Measurements from ENCODE around the gene C19orf12. TPM values are rescaled to one million over a fixed set of nuclear protein-coding genes. Genes with fewer than 3 reads are reported as not detected.
A peak's percentile ranks its signal among the peaks of the same experiment; 100 is the strongest.

Gene C19orf12
- 21.8 and 33.9 TPM in 2 replicates for polyA plus RNA-seq (2011; rRNA removed)
- 9.7 and 12.2 TPM in 2 replicates for polyA minus RNA-seq (2011; rRNA and poly(A)+ RNA removed)

GRCh38 chr19:29714953-29715700, at the start of gene C19orf12:
TSS of gene C19orf12 (minus strand) at chr19:29715261. CDS start at chr19:29708413, 6,848 bp downstream.
- CTCF ChIA-PET, result interaction anchor here (0.6 to 7.9 kb wide), 9 partner anchors 13 to 107 kb away, joined by 3 to 250 read pairs (median 5); partner anchors contain the start of gene POP4
- DNase-seq (ENCODE audit: low read depth), result no peak
- H3K27me3 ChIP-seq (ENCODE audit: control insufficient read depth, insufficient read depth, low read length), result no peaks in the 10 kb centered on the region
- peaks cover 1% of the 10 kb centered on the region; the same call in 1 of the 2 replicates for H3K36me3 ChIP-seq (ENCODE audit: control insufficient read depth, insufficient read depth, low read length)
- POLR2A ChIA-PET, result no interaction called here
- H3K4me3 ChIP-seq (ENCODE audit: low read depth, low read length), result peak within 1 kb of the TSS; percentile 89
- no peak for TF ChIP-seq CTCF (IDR thresholded peaks at IDR 0.05; ENCODE audit: insufficient read depth, low read depth, low read length)

- H3K4me3 ChIP-seq (ENCODE audit: low read depth, low read length), result no peak overlapping the region
- TF ChIP-seq CTCF (IDR thresholded peaks at IDR 0.05; ENCODE audit: insufficient read depth, low read depth, low read length), result no peak
These were observed 49.3 kb upstream of the C19orf12 start for GRCh38 chr19:29764361-29764760.

GRCh38 chr19:29763196-29763595, 48.1 kb upstream of the C19orf12 start:
- no peak for TF ChIP-seq CTCF (IDR thresholded peaks at IDR 0.05; ENCODE audit: insufficient read depth, low read depth, low read length)
- Histone ChIP-seq H3K4me3 (ENCODE audit: low read depth, low read length) (no peak overlapping the region), H3K27me3 (ENCODE audit: control insufficient read depth, insufficient read depth, low read length) (no peaks in the 10 kb centered on the region; the same call in 1 of the 2 replicates), H3K36me3 (ENCODE audit: control insufficient read depth, insufficient read depth, low read length) (no peaks in the 10 kb centered on the region)
- POLR2A ChIA-PET, result no interaction called here
- no peak for DNase-seq (ENCODE audit: low read depth)
- CTCF ChIA-PET, result interaction anchor here (0.7 to 5.0 kb wide), 5 partner anchors 9 to 898 kb away, joined by 3 to 48 read pairs (median 4); no protein-coding TSS in a partner anchor

More at GRCh38 chr19:29764361-29764760, 49.3 kb upstream of the C19orf12 start:
- no peak for DNase-seq (ENCODE audit: low read depth)
- POLR2A ChIA-PET, result no interaction called here
- CTCF ChIA-PET, result no interaction called here
- Histone ChIP-seq H3K36me3 (ENCODE audit: control insufficient read depth, insufficient read depth, low read length) (no peaks in the 10 kb centered on the region), H3K27me3 (ENCODE audit: control insufficient read depth, insufficient read depth, low read length) (no peaks in the 10 kb centered on the region; the same call in 1 of the 2 replicates)

GRCh38 chr19:29761575-29762232, 46.6 kb upstream of the C19orf12 start:
- ChIA-PET CTCF (interaction anchor here (1.2 to 5.0 kb wide), 5 partner anchors 11 to 112 kb away, joined by 3 to 48 read pairs (median 8); no protein-coding TSS in a partner anchor), POLR2A (no interaction called here)
- Histone ChIP-seq H3K27me3 (ENCODE audit: control insufficient read depth, insufficient read depth, low read length) (no peaks in the 10 kb centered on the region; the same call in 1 of the 2 replicates), H3K4me3 (ENCODE audit: low read depth, low read length) (no peak overlapping the region), H3K36me3 (ENCODE audit: control insufficient read depth, insufficient read depth, low read length) (no peaks in the 10 kb centered on the region)
- DNase-seq (ENCODE audit: low read depth), result no peak
- no peak for TF ChIP-seq CTCF (IDR thresholded peaks at IDR 0.05; ENCODE audit: insufficient read depth, low read depth, low read length)

Data from BJ (cell line).